SK-N-SH treated with all-trans-retinoic acid at 6 μM for 48 hours (cell line): ENCODE measurements around the gene KCNJ9.

ENCODE experiments used
- ATAC-seq: fragments of 200-7000 bp; cut with Tn5 transposase; 3 replicates; pipeline ENCODE4 v1.9.1; 2020; ENCODE audit warnings: mild to moderate bottlenecking, moderate library complexity
- BACH2 ChIP-seq: fragments of 250-450 bp; sonication (Bioruptor Pico); IDR thresholded peaks from 2 replicates; pipeline ENCODE4 v1.9.0; 2021; ENCODE audit warnings: mild to moderate bottlenecking, borderline replicate concordance
- CREB5 ChIP-seq: fragments of 250-450 bp; sonication (Bioruptor Pico); IDR thresholded peaks from 2 replicates; pipeline ENCODE4 v1.5.1; 2020; ENCODE audit warnings: low read depth, mild to moderate bottlenecking, moderate library complexity
- CSDC2 ChIP-seq: fragments of 250-450 bp; sonication (Bioruptor Pico); IDR thresholded peaks from 2 replicates; pipeline ENCODE4 v1.5.0; 2020; ENCODE audit warnings: mild to moderate bottlenecking, moderate library complexity
- ESRRG ChIP-seq: fragments of 250-450 bp; sonication (Bioruptor Pico); IDR thresholded peaks from 2 replicates; pipeline ENCODE4 v1.6.1; 2021; ENCODE audit warnings: mild to moderate bottlenecking
- GLIS3 ChIP-seq: fragments of 250-450 bp; sonication (Bioruptor Pico); IDR thresholded peaks from 2 replicates; pipeline ENCODE4 v1.5.0; 2020; ENCODE audit warnings: mild to moderate bottlenecking, moderate library complexity
- ISL1 ChIP-seq: fragments of 250-450 bp; sonication (Bioruptor Pico); IDR thresholded peaks from 2 replicates; pipeline ENCODE4 v2.1.2; 2022; ENCODE audit warnings: mild to moderate bottlenecking, moderate library complexity
- OSR1 ChIP-seq: fragments of 250-450 bp; sonication (Bioruptor Pico); IDR thresholded peaks from 2 replicates; pipeline ENCODE4 v1.8.0; 2022; ENCODE audit warnings: moderate library complexity, mild to moderate bottlenecking, inconsistent platforms
- PATZ1 ChIP-seq: fragments of 250-450 bp; sonication (Bioruptor Pico); IDR thresholded peaks from 2 replicates; pipeline ENCODE4 v1.8.0; 2020; ENCODE audit warnings: mild to moderate bottlenecking, moderate library complexity, borderline replicate concordance
- PPARA ChIP-seq: fragments of 250-450 bp; sonication (Bioruptor Pico); IDR thresholded peaks from 2 replicates; pipeline ENCODE4 v1.5.0; 2020; ENCODE audit warnings: mild to moderate bottlenecking, borderline replicate concordance
- RARB ChIP-seq: fragments of 250-450 bp; sonication (Bioruptor Pico); IDR thresholded peaks from 2 replicates; pipeline ENCODE4 v1.8.0; 2021; ENCODE audit warnings: mild to moderate bottlenecking, moderate library complexity
- SNAI2 ChIP-seq: fragments of 250-450 bp; sonication (Bioruptor Pico); IDR thresholded peaks from 2 replicates; pipeline ENCODE4 v1.5.0; 2020; ENCODE audit warnings: mild to moderate bottlenecking, moderate library complexity
- TCF4 ChIP-seq: fragments of 250-450 bp; sonication (Bioruptor Pico); IDR thresholded peaks from 2 replicates; pipeline ENCODE4 v1.8.0; 2021; ENCODE audit warnings: mild to moderate bottlenecking, moderate library complexity, borderline replicate concordance
- TOX ChIP-seq: fragments of 250-450 bp; sonication (Bioruptor Pico); IDR thresholded peaks from 2 replicates; pipeline ENCODE4 v1.8.0; 2021; ENCODE audit warnings: mild to moderate bottlenecking, moderate library complexity, borderline replicate concordance
- TSHZ2 ChIP-seq: fragments of 250-450 bp; sonication (Bioruptor Pico); IDR thresholded peaks from 2 replicates; pipeline ENCODE4 v1.5.0; 2020; ENCODE audit warnings: mild to moderate bottlenecking, moderate library complexity
- ZFP3 ChIP-seq: fragments of 250-450 bp; sonication (Bioruptor Pico); IDR thresholded peaks from 2 replicates; pipeline ENCODE4 v1.5.0; 2020; ENCODE audit warnings: mild to moderate bottlenecking, moderate library complexity
- ZFP30 ChIP-seq: fragments of 450-650 bp; formaldehyde crosslinking; IDR thresholded peaks from 2 replicates; pipeline ENCODE4 v1.5.0; 2022; ENCODE audit warnings: mild to moderate bottlenecking, moderate library complexity
- ZNF70 ChIP-seq: fragments of 450-650 bp; formaldehyde crosslinking; IDR thresholded peaks from 2 replicates; pipeline ENCODE4 v1.5.0; 2020; ENCODE audit warnings: mild to moderate bottlenecking, moderate library complexity
- ZNF8 ChIP-seq: fragments of 450-650 bp; formaldehyde crosslinking; IDR thresholded peaks from 2 replicates; pipeline ENCODE4 v1.5.0; 2020; ENCODE audit warnings: mild to moderate bottlenecking, moderate library complexity
- TF ChIP-seq, protein P1 (sequence below): fragments of 250-450 bp; sonication (Bioruptor Pico); IDR thresholded peaks from 2 replicates; pipeline ENCODE4 v1.8.0; 2021; ENCODE audit warnings: low read depth, mild to moderate bottlenecking, moderate library complexity, borderline replicate concordance
- TF ChIP-seq, protein P2 (sequence below): fragments of 250-450 bp; sonication (Bioruptor Pico); IDR thresholded peaks from 2 replicates; pipeline ENCODE4 v1.5.1; 2021; ENCODE audit warnings: mild to moderate bottlenecking, moderate library complexity

The KCNJ9 gene

GRCh38 chr1:160129046-160129445, 47.7 kb downstream of the KCNJ9 start:
- ATAC-seq = no peak

GRCh38 chr1:160129558-160129957, 48.2 kb downstream of the KCNJ9 start:
- ATAC-seq = no peak
- TF ChIP-seq CREB5 (CRISPR knock-in tag) (no peak), GLIS3 (no peak), PATZ1 (CRISPR knock-in tag) (no peak), ZFP30 (CRISPR knock-in tag) (no peak)
- TF ChIP-seq, protein P1, sequence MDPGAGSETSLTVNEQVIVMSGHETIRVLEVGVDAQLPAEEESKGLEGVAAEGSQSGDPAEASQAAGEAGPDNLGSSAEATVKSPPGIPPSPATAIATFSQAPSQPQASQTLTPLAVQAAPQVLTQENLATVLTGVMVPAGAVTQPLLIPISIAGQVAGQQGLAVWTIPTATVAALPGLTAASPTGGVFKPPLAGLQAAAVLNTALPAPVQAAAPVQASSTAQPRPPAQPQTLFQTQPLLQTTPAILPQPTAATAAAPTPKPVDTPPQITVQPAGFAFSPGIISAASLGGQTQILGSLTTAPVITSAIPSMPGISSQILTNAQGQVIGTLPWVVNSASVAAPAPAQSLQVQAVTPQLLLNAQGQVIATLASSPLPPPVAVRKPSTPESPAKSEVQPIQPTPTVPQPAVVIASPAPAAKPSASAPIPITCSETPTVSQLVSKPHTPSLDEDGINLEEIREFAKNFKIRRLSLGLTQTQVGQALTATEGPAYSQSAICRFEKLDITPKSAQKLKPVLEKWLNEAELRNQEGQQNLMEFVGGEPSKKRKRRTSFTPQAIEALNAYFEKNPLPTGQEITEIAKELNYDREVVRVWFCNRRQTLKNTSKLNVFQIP (CRISPR knock-in tag) = no peak

More at GRCh38 chr1:160129046-160129445, 47.7 kb downstream of the KCNJ9 start:
- TF ChIP-seq TOX (CRISPR knock-in tag) = no peak
- TF ChIP-seq CSDC2 = no peak
- no peak for TF ChIP-seq ZNF8 (CRISPR knock-in tag)
- TF ChIP-seq BACH2 (CRISPR knock-in tag) = no peak
- TF ChIP-seq OSR1 = no peak
- no peak for TF ChIP-seq TSHZ2 (CRISPR knock-in tag)
- no peak for TF ChIP-seq ZFP3 (CRISPR knock-in tag)
- TF ChIP-seq ESRRG = no peak
- TF ChIP-seq RARB (CRISPR knock-in tag) = no peak
- no peak for TF ChIP-seq GLIS3
- TF ChIP-seq, protein P1 (CRISPR knock-in tag) = no peak

DNA sequence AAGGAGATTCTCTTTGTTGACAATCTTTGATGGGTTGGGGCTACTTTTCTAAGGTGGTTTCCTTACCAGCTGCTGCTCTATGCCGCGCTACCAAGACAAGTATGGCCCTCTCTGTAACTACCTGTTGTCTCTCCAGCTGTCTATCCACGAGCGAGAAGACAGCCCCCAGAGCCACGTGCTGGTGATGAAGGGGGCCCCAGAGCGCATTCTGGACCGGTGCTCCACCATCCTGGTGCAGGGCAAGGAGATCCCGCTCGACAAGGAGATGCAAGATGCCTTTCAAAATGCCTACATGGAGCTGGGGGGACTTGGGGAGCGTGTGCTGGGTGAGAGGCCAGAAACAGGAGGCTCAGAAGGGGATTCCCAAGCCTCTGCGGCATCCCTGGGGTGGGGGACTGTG, 48.6 kb downstream of the KCNJ9 start:
- ATAC-seq = no peak
- TF ChIP-seq ZNF70 (CRISPR knock-in tag) = no peak
- TF ChIP-seq, protein P1 (CRISPR knock-in tag) = no peak
- TF ChIP-seq SNAI2 (CRISPR knock-in tag) = no peak
- no peak for TF ChIP-seq TCF4
- TF ChIP-seq TSHZ2 (CRISPR knock-in tag) = no peak
- no peak for TF ChIP-seq PPARA (CRISPR knock-in tag)
- no peak for TF ChIP-seq ZFP30 (CRISPR knock-in tag)
- TF ChIP-seq ISL1 (CRISPR knock-in tag) = no peak
- no peak for TF ChIP-seq GLIS3
- TF ChIP-seq, protein P2, sequence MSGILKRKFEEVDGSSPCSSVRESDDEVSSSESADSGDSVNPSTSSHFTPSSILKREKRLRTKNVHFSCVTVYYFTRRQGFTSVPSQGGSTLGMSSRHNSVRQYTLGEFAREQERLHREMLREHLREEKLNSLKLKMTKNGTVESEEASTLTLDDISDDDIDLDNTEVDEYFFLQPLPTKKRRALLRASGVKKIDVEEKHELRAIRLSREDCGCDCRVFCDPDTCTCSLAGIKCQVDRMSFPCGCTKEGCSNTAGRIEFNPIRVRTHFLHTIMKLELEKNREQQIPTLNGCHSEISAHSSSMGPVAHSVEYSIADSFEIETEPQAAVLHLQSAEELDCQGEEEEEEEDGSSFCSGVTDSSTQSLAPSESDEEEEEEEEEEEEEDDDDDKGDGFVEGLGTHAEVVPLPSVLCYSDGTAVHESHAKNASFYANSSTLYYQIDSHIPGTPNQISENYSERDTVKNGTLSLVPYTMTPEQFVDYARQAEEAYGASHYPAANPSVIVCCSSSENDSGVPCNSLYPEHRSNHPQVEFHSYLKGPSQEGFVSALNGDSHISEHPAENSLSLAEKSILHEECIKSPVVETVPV (CRISPR knock-in tag) = no peak
- no peak for TF ChIP-seq ZFP3 (CRISPR knock-in tag)
- TF ChIP-seq ZNF8 (CRISPR knock-in tag) = no peak
- TF ChIP-seq PATZ1 (CRISPR knock-in tag) = no peak
